CD4-positive, alpha-beta T cell treated with Interleukin-6 for 4 hours (primary cell): ENCODE measurements around the gene HS3ST3A1.
"Not testable (repeated sequence)": the region's sequence is repeated elsewhere in the genome, so short reads cannot be mapped to it uniquely, and the experiment has no call there.

Experiments
- DNase-seq: peaks from one replicate; pipeline ENCODE4 v3.0.0-alpha.2; 2020; ENCODE audit warnings: mixed read lengths

Gene HS3ST3A1

GRCh38 chr17:13569398-13570123 lies 32.2 kb downstream of the HS3ST3A1 start:
- DNase-seq: no peak

GRCh38 chr17:13568582-13569397 lies 32.9 kb downstream of the HS3ST3A1 start:
- no peak for DNase-seq

DNA sequence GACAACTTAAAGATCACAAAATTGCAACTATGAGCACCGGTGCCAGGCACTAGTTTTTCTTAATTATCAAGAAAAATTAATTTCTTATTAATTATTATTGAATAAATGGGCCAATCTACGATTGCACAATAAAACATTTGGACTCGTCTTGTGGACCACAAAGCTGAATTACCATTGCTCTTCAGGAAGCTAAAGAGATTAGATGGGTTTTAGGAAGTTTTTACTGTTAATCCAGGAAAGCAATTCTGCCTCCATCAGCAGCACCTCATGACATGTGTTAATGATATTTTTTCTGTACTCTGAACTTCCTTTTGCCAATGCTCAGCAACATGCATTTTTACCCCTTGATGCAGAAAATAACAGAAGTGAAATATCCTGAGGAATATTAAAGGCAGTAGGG lies 37.9 kb downstream of the HS3ST3A1 start:
- no peak for DNase-seq

DNA sequence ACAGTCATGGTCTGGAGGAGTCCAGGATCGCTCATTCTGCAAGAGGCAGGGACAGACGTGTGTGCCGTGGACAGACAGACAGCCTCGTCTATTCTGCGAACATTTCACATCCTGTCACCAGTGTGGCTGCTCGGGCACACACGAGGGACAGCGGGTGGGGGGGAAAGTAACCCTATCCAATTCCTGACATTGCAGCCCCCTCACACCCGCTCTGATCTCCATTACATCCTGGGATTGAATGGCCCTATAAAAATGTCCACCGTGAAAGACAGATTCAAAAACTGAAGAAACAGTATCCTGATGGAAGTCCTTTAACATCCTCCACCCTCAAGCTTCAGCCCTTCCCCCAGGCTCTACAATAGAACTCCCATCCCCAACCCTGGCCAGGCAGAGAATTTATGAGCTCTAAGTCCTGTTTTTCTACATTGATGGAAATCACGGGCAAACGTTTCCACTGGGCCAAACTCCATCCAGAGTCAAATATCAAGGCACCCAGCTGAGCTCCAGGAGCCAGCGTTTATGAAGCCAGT lies 39.4 kb downstream of the HS3ST3A1 start:
- DNase-seq: no peak

DNA sequence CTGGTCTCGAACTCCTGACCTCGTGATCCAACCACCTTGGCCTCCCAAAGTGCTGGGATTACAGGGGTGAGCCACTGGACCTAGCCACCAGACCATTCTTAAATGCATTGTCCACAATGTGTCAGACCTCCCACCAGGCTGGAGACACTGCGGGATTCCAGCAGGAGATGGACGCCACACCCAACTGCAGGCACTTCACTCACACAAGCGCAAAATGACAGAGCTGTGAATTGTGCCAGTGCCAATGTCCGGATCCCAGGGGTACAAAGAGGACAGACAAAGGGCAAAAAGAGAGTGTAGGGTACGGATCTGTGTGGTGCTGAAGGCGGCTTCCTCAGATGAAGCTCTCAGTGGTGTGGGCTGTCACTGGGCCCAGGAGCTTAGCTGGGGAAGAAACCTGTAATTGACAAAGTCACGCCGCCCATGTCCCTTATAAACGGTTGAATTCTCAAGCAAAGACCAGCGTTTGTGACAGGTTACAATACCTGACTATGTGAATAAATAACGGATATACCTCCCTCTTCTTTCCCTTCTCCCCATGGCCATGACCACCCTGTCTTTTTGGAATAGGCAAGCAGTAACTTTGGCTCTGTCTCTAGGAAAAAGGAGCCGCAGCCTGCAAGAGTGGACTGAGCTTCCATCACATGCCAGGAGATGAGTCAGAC lies 40.0 kb downstream of the HS3ST3A1 start:
- no peak for DNase-seq

GRCh38 chr17:13560935-13561334 lies 40.8 kb downstream of the HS3ST3A1 start:
- DNase-seq: no peak

- no peak for DNase-seq
These were observed 43.1 kb downstream of the HS3ST3A1 start for GRCh38 chr17:13558588-13558987.

GRCh38 chr17:13557077-13557476 lies 44.7 kb downstream of the HS3ST3A1 start:
- DNase-seq: no peak

DNA sequence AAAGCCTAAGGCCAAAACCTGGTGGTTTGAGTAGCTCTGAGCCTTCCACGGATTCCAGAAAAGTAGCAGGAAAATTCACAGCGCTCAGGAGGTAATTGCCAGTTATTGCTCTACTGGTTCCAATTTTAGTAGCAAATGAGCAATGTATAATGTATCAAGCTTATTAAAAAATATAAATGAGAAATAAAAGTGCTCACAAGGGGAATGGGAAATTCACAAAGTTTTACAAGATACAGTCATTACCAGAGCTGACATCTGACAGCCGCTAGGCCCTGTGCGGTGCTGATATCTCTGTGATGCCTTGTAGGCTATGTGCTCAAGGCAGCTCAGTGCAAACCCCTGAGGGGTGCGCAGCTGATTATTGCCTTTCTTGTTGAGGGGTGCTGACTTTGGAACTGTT lies 47.5 kb downstream of the HS3ST3A1 start:
- DNase-seq: no peak

GRCh38 chr17:13550291-13550690 lies 51.4 kb downstream of the HS3ST3A1 start:
- DNase-seq: no peak

GRCh38 chr17:13548576-13548975 lies 53.2 kb downstream of the HS3ST3A1 start:
- DNase-seq: not testable (repeated sequence)

GRCh38 chr17:13546851-13547250 lies 54.9 kb downstream of the HS3ST3A1 start:
- DNase-seq: no peak

- DNase-seq: no peak
These were observed 55.8 kb downstream of the HS3ST3A1 start for GRCh38 chr17:13545941-13546340.

- DNase-seq: no peak
These were observed 57.0 kb downstream of the HS3ST3A1 start for GRCh38 chr17:13544765-13545164.

DNA sequence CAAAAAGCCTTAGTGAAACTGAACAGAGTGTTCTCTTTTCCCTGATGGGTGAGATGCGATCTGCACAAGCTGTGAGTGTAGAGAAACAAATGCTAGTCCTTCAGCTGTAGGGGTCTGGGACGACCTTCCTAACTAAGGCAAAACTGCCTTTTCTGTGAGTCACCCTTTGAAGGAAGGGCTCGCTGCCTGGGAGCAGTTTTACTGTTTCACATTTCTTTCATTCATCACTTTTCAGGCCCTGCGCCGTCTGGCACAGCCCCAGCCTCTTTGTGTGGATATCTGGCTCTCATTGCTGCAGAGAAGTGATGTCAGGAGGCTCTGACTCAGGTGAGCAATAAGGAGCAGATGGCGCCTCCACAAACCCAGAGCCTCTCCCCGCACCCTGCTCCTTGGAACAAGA lies 57.4 kb downstream of the HS3ST3A1 start:
- no peak for DNase-seq

- DNase-seq: no peak
These were observed 59.1 kb downstream of the HS3ST3A1 start for GRCh38 chr17:13542636-13543035.

DNA sequence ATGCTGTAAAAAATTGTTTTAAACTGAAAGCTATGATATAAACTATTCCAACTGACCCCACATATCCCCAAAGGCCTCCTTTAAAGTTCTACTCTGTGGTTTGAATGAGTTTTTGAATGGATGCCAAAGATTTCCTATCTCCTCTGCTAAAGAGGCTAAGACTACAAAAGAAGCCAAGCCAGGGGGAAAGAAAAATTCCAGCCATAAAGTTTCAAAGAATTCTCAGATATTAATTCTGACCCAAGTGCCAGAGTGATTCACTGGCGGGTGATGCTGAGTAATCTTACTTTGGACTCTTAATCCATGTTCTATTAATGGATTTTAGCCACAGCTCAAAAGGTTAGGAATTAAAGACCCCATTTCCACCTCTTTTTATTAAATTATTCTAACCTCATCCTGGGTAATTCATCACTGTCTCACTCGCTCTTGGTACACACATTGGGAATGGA lies 60.7 kb downstream of the HS3ST3A1 start:
- DNase-seq: no peak

DNA sequence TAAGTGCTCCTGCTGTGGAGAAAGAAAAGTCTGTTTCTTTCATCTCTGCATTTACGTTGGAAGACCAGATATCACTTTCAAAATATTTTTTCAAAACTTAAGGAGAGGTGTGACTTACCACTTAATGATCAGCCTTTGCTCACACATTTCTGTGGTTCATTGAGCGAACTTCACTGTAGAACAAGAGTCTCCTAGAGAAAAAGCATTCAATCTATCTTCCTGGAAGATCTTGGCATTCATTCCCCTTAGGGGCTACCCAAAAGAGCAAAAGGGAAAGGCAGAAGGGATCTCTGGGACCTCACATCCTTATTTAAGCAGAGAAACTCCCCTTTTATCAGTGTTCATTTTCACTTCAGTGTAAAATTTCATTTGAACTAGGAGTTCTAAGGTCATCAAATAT lies 61.2 kb downstream of the HS3ST3A1 start:
- DNase-seq: no peak

GRCh38 chr17:13539421-13539820 lies 62.3 kb downstream of the HS3ST3A1 start:
- DNase-seq: no peak

- DNase-seq: no peak
These were observed 62.8 kb downstream of the HS3ST3A1 start for GRCh38 chr17:13538841-13539411.

- no peak for DNase-seq
These were observed 63.7 kb downstream of the HS3ST3A1 start for GRCh38 chr17:13537871-13538643.

- DNase-seq: no peak
These were observed 64.5 kb downstream of the HS3ST3A1 start for GRCh38 chr17:13537167-13537731.
